SKM-1 treated with dmso at 0.1 percent for 144 hours (cell line): Measurements from ENCODE around the gene PLEKHH3.
A peak's percentile ranks its signal among the peaks of the same experiment; 100 is the strongest.
"Not testable (repeated sequence)": the region's sequence is repeated elsewhere in the genome, so short reads cannot be mapped to it uniquely, and the experiment has no call there.

Experiments
- DNase-seq: peaks from one replicate; lab custom pipeline; 2025; ENCODE audit not compliant: unreplicated experiment; lab: John Stamatoyannopoulos, UW

PLEKHH3 gene

GRCh38 chr17:42632949-42633444 is 43.8 kb downstream of the PLEKHH3 start:
- no peak for DNase-seq

- peak; percentile 21 for DNase-seq
Observed at GRCh38 chr17:42629411-42630009, 47.3 kb downstream of the PLEKHH3 start.

GRCh38 chr17:42627032-42627764 is 49.6 kb downstream of the PLEKHH3 start:
- DNase-seq, result not testable (repeated sequence)

GRCh38 chr17:42623732-42624596 is 52.8 kb downstream of the PLEKHH3 start:
- DNase-seq, result no peak

- no peak for DNase-seq
Observed at GRCh38 chr17:42623271-42623670, 53.5 kb downstream of the PLEKHH3 start.

GRCh38 chr17:42621987-42622386 is 54.8 kb downstream of the PLEKHH3 start:
- DNase-seq, result not testable (repeated sequence)

GRCh38 chr17:42618442-42619150 is 58.2 kb downstream of the PLEKHH3 start:
- no peak for DNase-seq

GRCh38 chr17:42617956-42618431 is 58.8 kb downstream of the PLEKHH3 start:
- no peak for DNase-seq
